WTC11 (cell line): ENCODE results near the gene ADI1. TPM values are rescaled to one million over a fixed set of nuclear protein-coding genes. Genes with fewer than 3 reads are reported as not detected.

Source experiments
- ATAC-seq: fragments of 200-7000 bp; cut with Tn5 transposase; 2 replicates; pipeline ENCODE4 v1.10.0; 2021; ENCODE audit warnings: mild to moderate bottlenecking, moderate library complexity
- CTCF ChIA-PET: fragments of 300-600 bp; sonication (Branson Sonifier 250); formaldehyde crosslinking; loops from one replicate; lab custom pipeline; 2021; ENCODE audit warnings: antibody characterized with exemption; lab: Charles Lee
- POLR2A ChIA-PET: fragments of 350-600 bp; sonication (Branson Sonifier 250); formaldehyde crosslinking; loops from one replicate; lab custom pipeline; 2021; ENCODE audit warnings: antibody characterized with exemption; lab: Charles Lee
- DNase-seq: peaks from one replicate; pipeline ENCODE4 v3.0.0; 2021; ENCODE audit warnings: low spot score
- H3K27ac Mint-ChIP-seq: 2 replicates; pipeline ENCODE4 v1.8.0; 2021; ENCODE audit warnings: mixed read lengths
- H3K27me3 Mint-ChIP-seq: 2 replicates; pipeline ENCODE4 v1.8.0; 2021; ENCODE audit warnings: low read depth, mild to moderate bottlenecking, moderate library complexity, mixed read lengths
- H3K36me3 Mint-ChIP-seq: 2 replicates; pipeline ENCODE4 v1.8.0; 2021; ENCODE audit warnings: mixed read lengths
- H3K4me1 Mint-ChIP-seq: 2 replicates; pipeline ENCODE4 v1.8.0; 2022; ENCODE audit warnings: mixed read lengths
- H3K4me3 Mint-ChIP-seq: 2 replicates; pipeline ENCODE4 v1.8.0; 2021; ENCODE audit warnings: mild to moderate bottlenecking, moderate library complexity, mixed read lengths
- H3K9me3 Mint-ChIP-seq: 2 replicates; pipeline ENCODE4 v1.8.0; 2021; ENCODE audit warnings: mixed read lengths
- AR ChIP-seq: fragments of 250-450 bp; sonication (Bioruptor Pico); IDR thresholded peaks from 2 replicates; pipeline ENCODE4 v1.9.0; 2021; ENCODE audit warnings: mild to moderate bottlenecking
- ATF1 ChIP-seq: sonication (generic); formaldehyde crosslinking; IDR thresholded peaks from 2 replicates; pipeline ENCODE4 v1.8.1; 2023; ENCODE audit warnings: mild to moderate bottlenecking, moderate library complexity, missing genetic modification reagents
- CDX4 ChIP-seq: fragments of 250-450 bp; sonication (Bioruptor Pico); IDR thresholded peaks from 2 replicates; pipeline ENCODE4 v1.9.0; 2021; ENCODE audit warnings: moderate library complexity, mild to moderate bottlenecking, inconsistent platforms, borderline replicate concordance
- E2F4 ChIP-seq: sonication (generic); formaldehyde crosslinking; IDR thresholded peaks from 2 replicates; pipeline ENCODE4 v1.8.1; 2022; ENCODE audit warnings: low read depth, mild to moderate bottlenecking, moderate library complexity, missing genetic modification reagents, borderline replicate concordance
- FOXP4 ChIP-seq: sonication (generic); formaldehyde crosslinking; IDR thresholded peaks from 2 replicates; pipeline ENCODE4 v1.8.0; 2022; ENCODE audit warnings: mild to moderate bottlenecking, missing genetic modification reagents
- GABPB1 ChIP-seq: sonication (generic); formaldehyde crosslinking; IDR thresholded peaks from 2 replicates; pipeline ENCODE4 v1.8.1; 2023; ENCODE audit warnings: mild to moderate bottlenecking, missing genetic modification reagents
- GRHL2 ChIP-seq: fragments of 250-450 bp; sonication (Bioruptor Pico); IDR thresholded peaks from 2 replicates; pipeline ENCODE4 v1.8.0; 2022; ENCODE audit warnings: mild to moderate bottlenecking, moderate library complexity; ENCODE audit not compliant: insufficient replicate concordance, severe bottlenecking
- IRF2 ChIP-seq: sonication (generic); formaldehyde crosslinking; IDR thresholded peaks from 2 replicates; pipeline ENCODE4 v1.8.0; 2022; ENCODE audit warnings: low read depth, missing genetic modification reagents, borderline replicate concordance
- JUN ChIP-seq: sonication (generic); formaldehyde crosslinking; IDR thresholded peaks from 2 replicates; pipeline ENCODE4 v1.8.0; 2023; ENCODE audit warnings: mild to moderate bottlenecking, missing genetic modification reagents
- NFE2L1 ChIP-seq: sonication (generic); formaldehyde crosslinking; IDR thresholded peaks from 2 replicates; pipeline ENCODE4 v1.8.1; 2023; ENCODE audit warnings: missing genetic modification reagents
- NR3C1 ChIP-seq: sonication (generic); formaldehyde crosslinking; conservative IDR thresholded peaks from 2 replicates; pipeline ENCODE4 v1.8.1; 2023; ENCODE audit warnings: low read depth, mild to moderate bottlenecking, missing genetic modification reagents
- OVOL2 ChIP-seq: fragments of 250-450 bp; sonication (Bioruptor Pico); IDR thresholded peaks from 2 replicates; pipeline ENCODE4 v1.9.0; 2021; ENCODE audit warnings: mild to moderate bottlenecking, borderline replicate concordance
- STAT6 ChIP-seq: sonication (generic); formaldehyde crosslinking; conservative IDR thresholded peaks from 2 replicates; pipeline ENCODE4 v1.8.1; 2023; ENCODE audit warnings: mild to moderate bottlenecking, low read depth, missing genetic modification reagents, moderate library complexity
- ZMAT4 ChIP-seq: fragments of 250-450 bp; sonication (Bioruptor Pico); IDR thresholded peaks from 2 replicates; pipeline ENCODE4 v1.9.0; 2021; ENCODE audit warnings: mild to moderate bottlenecking
- ZNF281 ChIP-seq: sonication (generic); formaldehyde crosslinking; IDR thresholded peaks from 2 replicates; pipeline ENCODE4 v1.8.0; 2023; ENCODE audit warnings: mild to moderate bottlenecking, missing genetic modification reagents
- ZNF396 ChIP-seq: fragments of 250-450 bp; sonication (Bioruptor Pico); IDR thresholded peaks from 2 replicates; pipeline ENCODE4 v1.8.0; 2021; ENCODE audit warnings: mild to moderate bottlenecking, moderate library complexity, borderline replicate concordance
- ZNF416 ChIP-seq: fragments of 250-450 bp; sonication (Bioruptor Pico); IDR thresholded peaks from 2 replicates; pipeline ENCODE4 v1.9.0; 2021; ENCODE audit warnings: mild to moderate bottlenecking, inconsistent platforms
- ZNF423 ChIP-seq: fragments of 250-450 bp; sonication (Bioruptor Pico); IDR thresholded peaks from 2 replicates; pipeline ENCODE4 v2.1.2; 2022; ENCODE audit warnings: mild to moderate bottlenecking, moderate library complexity
- ZNF512 ChIP-seq: sonication (generic); formaldehyde crosslinking; IDR thresholded peaks from 2 replicates; pipeline ENCODE4 v1.8.1; 2022; ENCODE audit warnings: missing genetic modification reagents, borderline replicate concordance
- total RNA-seq: library from RNA; stranded (reverse); gene quantifications from 3 replicates; pipeline ENCODE4 v1.2.3, GENCODE V29; 2021

Gene ADI1
- total RNA-seq, 1 experiment from 2014 or later = 21.4 TPM

GRCh38 chr2:3488061-3488531 lies 31.2 kb downstream of the ADI1 start (continued):
- TF ChIP-seq STAT6 (CRISPR knock-in tag) (no peak), IRF2 (CRISPR knock-in tag) (no peak), GABPB1 (CRISPR knock-in tag) (no peak)

- ChIA-PET CTCF (no interaction called here), POLR2A (no interaction called here)
- peaks cover 14% of the 10 kb centered on the region for H3K36me3 Mint-ChIP-seq
- ATAC-seq (no peak), DNase-seq (no peak)
- H3K4me1 Mint-ChIP-seq = 0 out of 2 replicates have a peak, but pooled peaks cover 2% of the 10 kb centered on the region
- no peak overlapping the region for H3K4me3 Mint-ChIP-seq
- TF ChIP-seq OVOL2 (no peak), NFE2L1 (no peak), JUN (no peak), E2F4 (CRISPR knock-in tag) (no peak), NR3C1 (CRISPR knock-in tag) (no peak), ZNF416 (CRISPR knock-in tag) (no peak), ZNF396 (no peak), ZNF281 (CRISPR knock-in tag) (no peak), ZNF423 (CRISPR knock-in tag) (no peak), GRHL2 (CRISPR knock-in tag) (no peak), FOXP4 (CRISPR knock-in tag) (no peak)
- peaks cover 6% of the 10 kb centered on the region for H3K27me3 Mint-ChIP-seq
- no peak overlapping the region for H3K27ac Mint-ChIP-seq
- H3K9me3 Mint-ChIP-seq = peaks cover 5% of the 10 kb centered on the region
Measured at GRCh38 chr2:3487432-3487831, 31.9 kb downstream of the ADI1 start.

GRCh38 chr2:3487028-3487425 lies 32.3 kb downstream of the ADI1 start:
- no peak overlapping the region for H3K27ac Mint-ChIP-seq
- ChIA-PET CTCF (no interaction called here), POLR2A (no interaction called here)
- H3K9me3 Mint-ChIP-seq = peaks cover 5% of the 10 kb centered on the region
- no peak for DNase-seq
- H3K4me3 Mint-ChIP-seq = no peak overlapping the region
- no peak for ATAC-seq
- H3K36me3 Mint-ChIP-seq = peaks cover 14% of the 10 kb centered on the region
- H3K4me1 Mint-ChIP-seq = 0 out of 2 replicates have a peak, but pooled peaks cover 2% of the 10 kb centered on the region
- peaks cover 6% of the 10 kb centered on the region for H3K27me3 Mint-ChIP-seq
- no peak for TF ChIP-seq AR (CRISPR knock-in tag)
- TF ChIP-seq ZNF512 = no peak
- TF ChIP-seq ATF1 (CRISPR knock-in tag) = no peak
- no peak for TF ChIP-seq CDX4 (CRISPR knock-in tag)
- TF ChIP-seq ZMAT4 (CRISPR knock-in tag) = no peak
- no peak for TF ChIP-seq IRF2 (CRISPR knock-in tag)
